Mononuclear cell (primary cell): ENCODE results near the gene LRBA. TPM values are rescaled to one million over a fixed set of nuclear protein-coding genes. Genes with fewer than 3 reads are reported as not detected.

Experiments
- H3K27me3 ChIP-seq: 2 replicates; pipeline ENCODE4 v1.6.0; 2011; ENCODE audit warnings: low read length, control low read depth; ENCODE audit not compliant: insufficient read depth
- H3K4me1 ChIP-seq: 2 replicates; pipeline ENCODE4 v1.5.1; 2011; ENCODE audit warnings: mild to moderate bottlenecking, low read length, control low read depth; ENCODE audit not compliant: insufficient read depth
- H3K4me3 ChIP-seq: 2 replicates; pipeline ENCODE4 v1.5.1; 2011; ENCODE audit warnings: mild to moderate bottlenecking, low read length, moderate library complexity
- H3K9me3 ChIP-seq: 2 replicates; pipeline ENCODE4 v1.5.1; 2011; ENCODE audit warnings: low read depth, mild to moderate bottlenecking, control low read depth, low read length
- total RNA-seq: library from RNA; depleted of rRNA; stranded (reverse); fragments of >200 nt; gene quantifications from one replicate; pipeline ENCODE4 v1.2.3, GENCODE V29; 2012

LRBA gene
- total RNA-seq, 1 donor, result 96.0 TPM

DNA sequence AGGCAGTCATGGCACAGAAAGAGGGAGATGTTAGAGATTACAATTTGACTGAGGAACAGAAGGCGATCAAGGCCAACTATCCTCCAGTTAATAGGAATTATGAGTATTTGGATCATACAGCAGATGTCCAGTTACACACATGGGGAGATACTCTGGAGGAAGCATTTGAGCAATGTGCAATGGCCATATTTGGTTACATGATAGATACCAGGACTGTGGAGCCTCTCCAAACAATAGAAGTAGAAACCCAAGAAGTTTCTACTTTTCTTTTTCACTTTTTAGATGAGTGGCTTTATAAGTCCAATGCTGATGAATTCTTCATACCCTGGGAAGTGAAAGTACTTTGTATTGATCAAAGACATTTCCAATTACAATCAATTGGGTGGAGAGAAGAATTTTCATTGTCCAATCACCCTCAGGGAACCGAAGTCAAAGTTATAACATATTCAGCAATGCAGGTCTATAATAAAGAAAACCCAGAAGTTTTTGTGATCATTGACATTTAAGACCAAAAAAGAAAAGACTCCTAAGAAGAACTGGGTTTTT is 294.0 kb downstream of the LRBA start:
- Histone ChIP-seq H3K4me3 (no peak overlapping the region), H3K27me3 (no peaks in the 10 kb centered on the region), H3K9me3 (peaks cover 2% of the 10 kb centered on the region), H3K4me1 (no peaks in the 10 kb centered on the region)

DNA sequence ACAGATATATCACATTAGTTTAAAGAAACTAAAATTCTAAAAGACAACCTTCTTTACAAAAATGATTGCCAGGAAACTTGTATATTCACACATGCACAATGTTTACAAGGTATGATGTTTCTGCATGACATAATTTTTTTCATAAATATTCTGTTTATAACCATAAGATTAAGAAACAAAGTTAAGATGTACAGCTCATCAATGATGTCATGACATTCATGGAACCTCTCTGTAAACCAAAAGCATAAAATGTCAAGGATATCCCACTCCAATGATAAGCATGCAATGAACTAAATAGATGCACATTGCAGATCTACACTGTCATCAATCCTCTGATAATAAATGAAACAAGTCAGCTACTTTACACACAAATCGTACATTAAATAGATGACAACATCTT is 297.1 kb downstream of the LRBA start:
- H3K4me1 ChIP-seq, result no peaks in the 10 kb centered on the region
- H3K27me3 ChIP-seq, result no peaks in the 10 kb centered on the region
- H3K4me3 ChIP-seq, result no peak overlapping the region
- H3K9me3 ChIP-seq, result no peaks in the 10 kb centered on the region

DNA sequence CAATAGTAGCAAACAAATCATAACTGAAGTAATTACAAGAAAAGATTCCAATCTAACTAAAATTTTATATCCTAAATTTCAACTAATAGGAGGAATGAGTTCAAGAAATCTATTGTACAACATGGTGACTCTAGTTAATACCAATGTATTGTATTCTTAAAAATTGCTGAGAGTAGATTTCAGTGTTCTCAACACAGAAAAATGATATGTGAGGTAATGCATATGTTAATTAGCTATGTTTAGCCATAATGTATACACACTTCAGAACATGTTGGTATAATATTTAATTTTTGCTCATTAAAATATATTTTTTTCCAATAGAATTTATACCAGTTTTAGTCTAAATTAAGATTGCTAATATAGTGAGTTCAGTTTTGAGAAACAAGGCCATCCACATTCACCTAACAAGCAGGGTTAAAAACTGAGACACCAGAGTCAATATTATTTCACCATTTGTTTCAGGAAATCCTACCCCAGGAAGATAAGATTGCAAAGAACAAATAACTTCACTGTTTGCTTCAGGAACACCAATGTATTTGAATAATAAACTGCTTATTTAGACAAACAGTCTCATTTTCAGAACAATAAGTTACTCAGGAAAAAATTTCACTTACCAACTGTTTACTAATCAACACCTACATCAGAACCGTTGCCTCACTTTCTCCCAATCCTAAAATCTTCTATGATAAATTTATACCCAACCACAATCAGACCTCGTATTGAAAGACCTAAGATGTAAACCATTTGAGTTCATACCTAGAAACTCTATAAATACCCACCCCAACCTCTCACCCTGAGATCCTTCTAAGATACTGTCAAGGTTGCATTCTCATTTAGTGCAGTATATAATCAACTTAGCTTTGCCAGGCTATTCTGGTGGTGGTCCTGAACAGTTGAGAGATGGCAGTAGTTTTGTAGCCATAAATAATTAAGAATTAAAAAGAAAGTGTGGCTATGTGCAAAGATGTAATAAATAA is 300.3 kb downstream of the LRBA start:
- Histone ChIP-seq H3K27me3 (no peaks in the 10 kb centered on the region), H3K4me1 (no peaks in the 10 kb centered on the region), H3K4me3 (no peak overlapping the region), H3K9me3 (no peaks in the 10 kb centered on the region)

DNA sequence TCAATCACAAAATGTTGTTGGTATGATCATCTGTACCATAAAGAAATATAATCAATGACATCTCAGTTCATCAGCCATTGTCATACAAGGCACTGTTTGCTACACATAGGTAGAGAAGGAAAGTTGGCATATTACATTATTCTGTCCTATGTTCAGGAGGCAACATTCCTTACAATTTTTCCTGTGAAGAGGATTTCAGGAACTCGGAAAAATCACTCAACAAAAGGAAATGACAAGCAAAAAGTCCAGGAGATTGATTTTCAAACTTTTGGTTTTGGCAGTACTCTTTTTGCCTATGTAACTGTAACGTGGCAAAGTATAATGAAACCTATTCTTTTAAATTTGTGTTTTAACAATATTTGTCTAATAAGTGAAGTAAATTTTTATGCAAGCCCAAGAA is 301.8 kb downstream of the LRBA start:
- no peaks in the 10 kb centered on the region for H3K9me3 ChIP-seq
- H3K27me3 ChIP-seq, result no peaks in the 10 kb centered on the region
- no peaks in the 10 kb centered on the region for H3K4me1 ChIP-seq
- no peak overlapping the region for H3K4me3 ChIP-seq

DNA sequence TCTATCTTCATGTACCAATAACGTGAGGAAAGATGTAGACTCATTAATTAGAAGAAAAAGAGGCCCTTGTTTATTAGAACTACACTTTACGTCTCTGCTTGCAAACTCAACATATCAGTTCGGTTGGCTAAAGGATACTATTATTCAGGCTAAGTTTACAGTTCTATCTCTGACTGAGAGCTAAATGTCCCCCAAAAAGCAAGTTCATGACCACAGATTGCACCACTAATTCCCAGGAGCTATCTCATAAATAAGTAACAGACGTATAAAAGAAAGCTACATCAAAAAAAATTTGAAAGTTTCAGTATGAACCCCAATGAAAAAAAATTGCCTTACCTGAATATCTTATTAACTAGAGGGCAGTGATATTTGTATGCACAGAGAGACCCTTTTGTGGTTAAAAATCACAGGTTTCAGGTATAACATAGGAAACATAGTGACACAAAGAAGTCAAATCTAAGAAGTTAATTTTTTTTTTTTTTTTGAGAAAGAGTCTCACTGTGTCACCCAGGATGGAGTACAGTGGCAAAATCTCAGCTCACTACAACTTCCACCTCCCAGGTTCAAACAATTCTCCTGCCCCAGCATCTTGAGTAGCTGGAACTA is 304.2 kb downstream of the LRBA start:
- no peak overlapping the region for H3K4me3 ChIP-seq
- H3K9me3 ChIP-seq, result no peaks in the 10 kb centered on the region
- H3K4me1 ChIP-seq, result no peaks in the 10 kb centered on the region
- no peaks in the 10 kb centered on the region for H3K27me3 ChIP-seq

DNA sequence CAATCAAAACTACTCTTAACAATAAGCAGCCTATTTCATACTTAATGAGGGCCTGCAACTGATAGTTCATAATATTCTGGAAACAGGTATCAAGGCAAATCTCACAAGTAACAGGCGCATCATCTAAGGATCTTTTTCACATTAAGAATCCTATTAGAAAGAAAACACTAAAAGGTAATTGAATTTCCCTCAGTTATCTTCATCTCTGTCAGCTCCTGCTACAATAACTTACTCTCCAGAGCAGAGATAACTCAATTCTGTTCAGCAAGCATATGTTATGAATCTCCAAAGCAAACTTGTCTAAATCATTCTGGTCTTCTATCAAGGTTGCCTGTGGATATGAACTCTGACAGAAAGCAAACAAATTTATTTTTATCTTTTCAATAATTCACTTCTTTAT is 307.1 kb downstream of the LRBA start:
- H3K4me1 ChIP-seq, result no peaks in the 10 kb centered on the region
- H3K9me3 ChIP-seq, result no peaks in the 10 kb centered on the region

DNA sequence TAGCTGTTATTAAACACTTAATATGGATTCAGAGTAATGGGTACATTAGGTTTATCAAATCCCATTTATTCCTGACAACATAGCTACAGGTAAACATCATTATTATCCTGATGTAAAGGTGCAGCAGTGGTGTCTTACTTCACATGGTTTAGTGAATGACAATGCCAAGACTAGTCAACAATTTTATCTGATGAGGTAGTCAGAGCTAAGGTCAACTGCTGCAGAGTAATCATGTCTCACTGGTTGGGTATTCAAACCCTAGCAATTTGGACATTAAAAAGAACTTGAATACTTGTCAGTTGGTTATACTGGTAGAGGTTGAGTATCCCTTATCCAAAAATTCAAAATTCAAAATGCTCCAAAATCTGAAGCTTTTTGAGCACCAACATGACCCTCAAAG is 315.5 kb downstream of the LRBA start:
- Histone ChIP-seq H3K9me3 (no peaks in the 10 kb centered on the region), H3K27me3 (no peaks in the 10 kb centered on the region)

More for the DNA sequence above, 307.1 kb downstream of the LRBA start:
- H3K4me3 ChIP-seq, result no peak overlapping the region
- no peaks in the 10 kb centered on the region for H3K27me3 ChIP-seq

DNA sequence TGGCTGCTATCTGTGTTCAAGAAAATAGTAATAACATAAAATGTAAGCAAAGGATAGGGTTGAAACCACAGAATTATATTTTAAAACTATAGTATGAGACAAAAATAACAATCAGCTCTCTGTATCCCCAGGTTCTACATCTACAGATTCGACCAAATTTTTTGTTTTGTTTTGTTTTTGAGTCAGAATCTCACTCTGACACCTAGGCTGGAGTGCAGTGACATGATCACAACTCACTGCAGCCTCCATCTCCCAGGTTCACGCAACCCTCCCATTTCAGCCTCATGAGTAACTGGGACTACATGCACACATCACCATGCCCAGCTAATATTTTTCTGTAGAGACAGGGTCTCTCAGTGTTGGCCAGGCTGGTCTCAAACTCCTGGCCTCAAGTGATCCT is 319.9 kb downstream of the LRBA start:
- no peaks in the 10 kb centered on the region for H3K9me3 ChIP-seq
- H3K4me3 ChIP-seq, result no peak overlapping the region
- H3K4me1 ChIP-seq, result no peaks in the 10 kb centered on the region
- H3K27me3 ChIP-seq, result no peaks in the 10 kb centered on the region

More for the DNA sequence above, 315.5 kb downstream of the LRBA start:
- Histone ChIP-seq H3K4me3 (no peak overlapping the region), H3K4me1 (no peaks in the 10 kb centered on the region)

DNA sequence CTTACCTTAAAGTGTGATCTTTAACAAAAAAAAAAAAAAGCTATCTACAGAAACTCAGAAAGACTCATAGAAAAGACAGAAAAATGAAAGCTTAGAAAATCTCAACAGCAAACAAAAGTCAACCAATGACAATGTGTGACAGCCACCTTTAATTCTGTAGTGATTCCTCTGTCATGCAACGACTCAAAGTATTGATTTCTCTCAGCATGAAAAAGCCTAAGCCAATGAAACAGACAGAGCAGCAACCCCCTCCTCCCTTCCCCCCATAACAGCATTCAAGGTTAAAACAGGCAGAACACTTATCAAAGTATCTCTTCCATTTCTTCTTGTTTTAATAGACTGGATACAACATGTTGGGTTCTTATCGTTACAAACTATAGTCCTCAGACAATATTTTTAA is 320.6 kb downstream of the LRBA start:
- Histone ChIP-seq H3K9me3 (no peaks in the 10 kb centered on the region), H3K4me1 (no peaks in the 10 kb centered on the region), H3K27me3 (no peaks in the 10 kb centered on the region), H3K4me3 (no peak overlapping the region)

DNA sequence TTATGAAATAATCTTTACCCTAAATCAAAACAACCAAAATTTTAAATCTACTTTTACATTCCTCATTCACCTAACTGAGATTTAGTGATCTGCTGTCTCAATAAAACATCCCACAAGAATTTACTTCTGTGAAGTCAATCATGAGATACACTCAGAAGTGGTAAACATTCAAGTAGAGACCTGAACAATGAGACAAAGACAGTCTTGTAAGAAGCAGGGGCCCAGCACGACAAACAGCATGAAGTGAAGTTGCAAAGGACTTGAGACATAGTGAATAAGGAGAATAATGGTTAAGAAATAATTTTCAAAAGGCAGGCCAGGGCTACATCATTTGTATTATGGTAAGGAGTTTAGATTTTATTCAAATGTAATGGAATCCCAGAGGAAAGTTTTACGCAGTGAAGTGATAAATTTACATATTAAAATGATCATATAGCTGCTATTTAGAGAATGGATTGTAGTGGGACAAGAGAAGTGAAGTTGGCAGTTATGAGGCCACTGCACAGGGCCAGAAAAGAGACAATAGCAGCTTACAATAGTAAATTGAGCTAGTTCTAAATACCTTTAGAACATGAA is 331.2 kb downstream of the LRBA start:
- Histone ChIP-seq H3K9me3 (no peaks in the 10 kb centered on the region), H3K4me3 (no peak overlapping the region), H3K4me1 (no peaks in the 10 kb centered on the region), H3K27me3 (no peaks in the 10 kb centered on the region)

DNA sequence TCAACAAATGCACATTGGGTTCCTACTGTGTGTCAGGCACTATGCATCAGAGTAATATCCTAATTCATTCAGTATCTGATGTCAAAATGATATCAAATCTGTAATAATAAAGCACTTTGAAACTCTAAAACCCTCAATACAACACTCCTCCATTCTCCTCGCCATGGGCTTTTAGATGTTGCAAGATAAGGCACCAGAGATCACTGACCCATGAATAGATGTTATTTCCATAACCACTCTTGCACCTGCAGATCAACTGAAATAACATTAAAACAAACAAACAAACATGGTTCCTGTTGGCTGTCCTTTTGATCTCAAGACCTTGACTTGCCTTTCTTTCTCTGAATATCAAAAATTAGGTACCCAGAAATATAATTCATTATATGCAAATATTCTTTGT is 333.0 kb downstream of the LRBA start:
- Histone ChIP-seq H3K9me3 (no peaks in the 10 kb centered on the region), H3K4me1 (no peaks in the 10 kb centered on the region), H3K27me3 (no peaks in the 10 kb centered on the region), H3K4me3 (no peak overlapping the region)

DNA sequence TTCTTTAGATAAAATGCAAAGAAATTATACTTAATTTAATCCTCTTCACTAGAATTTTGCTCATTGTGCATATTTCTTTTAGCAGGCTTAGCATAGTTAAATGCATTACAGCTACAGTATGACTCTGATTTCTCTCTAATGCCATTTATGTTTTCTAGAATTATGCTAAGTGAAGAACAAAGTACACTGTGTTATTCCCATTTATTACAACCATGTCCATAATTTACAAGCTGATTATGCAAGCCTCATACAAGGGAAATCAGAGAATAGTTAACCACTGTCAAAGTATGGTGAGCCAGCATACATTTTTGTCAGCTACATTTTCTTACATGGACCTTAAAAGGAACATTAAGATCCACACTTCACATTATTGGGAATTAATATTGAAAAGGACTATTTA is 334.0 kb downstream of the LRBA start:
- no peaks in the 10 kb centered on the region for H3K4me1 ChIP-seq
- no peaks in the 10 kb centered on the region for H3K9me3 ChIP-seq
- no peaks in the 10 kb centered on the region for H3K27me3 ChIP-seq
- H3K4me3 ChIP-seq, result no peak overlapping the region

DNA sequence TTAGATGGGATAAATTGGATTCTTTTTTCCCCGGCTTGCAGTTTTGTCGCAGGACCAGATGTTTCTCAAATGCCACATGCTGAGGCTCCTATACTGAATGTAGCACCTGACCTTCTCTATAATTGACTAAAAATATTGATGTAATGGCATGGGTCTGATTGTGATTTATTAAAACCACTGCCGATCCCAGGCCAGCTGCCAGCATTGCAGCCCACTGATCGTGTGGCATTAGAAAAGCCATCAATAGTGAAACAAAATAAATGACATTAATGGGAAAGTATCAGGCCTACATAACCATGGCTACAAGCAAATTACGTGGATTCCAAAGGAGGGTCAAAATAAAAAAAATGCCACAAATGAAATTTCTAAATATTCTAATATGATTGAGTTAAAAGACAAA is 334.4 kb downstream of the LRBA start:
- Histone ChIP-seq H3K4me1 (no peaks in the 10 kb centered on the region), H3K9me3 (no peaks in the 10 kb centered on the region), H3K4me3 (no peak overlapping the region), H3K27me3 (no peaks in the 10 kb centered on the region)

DNA sequence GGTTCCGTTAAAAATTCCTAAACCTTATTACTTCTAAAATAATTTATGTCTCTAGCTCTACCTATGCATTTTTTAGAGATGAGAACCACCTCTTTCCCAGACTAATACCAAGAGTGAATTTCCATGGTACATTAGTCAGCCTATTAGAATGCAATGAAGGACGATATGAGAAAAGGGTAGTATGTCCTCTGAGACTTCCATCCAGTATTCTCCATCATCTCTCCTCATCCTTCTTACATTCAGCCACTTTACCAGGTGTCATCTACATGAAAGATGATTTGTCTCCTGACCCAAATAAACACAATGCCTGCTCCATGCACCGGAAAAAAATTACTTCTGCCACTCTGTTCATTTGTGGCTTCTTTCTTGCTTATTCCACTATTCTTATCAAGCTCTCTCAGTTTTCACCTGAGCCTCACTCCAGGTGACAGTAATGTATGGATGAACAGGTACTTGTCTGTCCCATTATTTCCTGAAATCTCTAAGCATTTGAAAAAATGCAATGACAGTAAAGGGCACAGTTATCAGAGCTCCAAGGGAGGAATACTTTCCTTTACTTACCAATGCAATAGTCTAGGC is 335.2 kb downstream of the LRBA start:
- H3K4me3 ChIP-seq, result no peak overlapping the region
- no peaks in the 10 kb centered on the region for H3K4me1 ChIP-seq
- H3K27me3 ChIP-seq, result no peaks in the 10 kb centered on the region
- H3K9me3 ChIP-seq, result no peaks in the 10 kb centered on the region
